HEK293 (cell line): ENCODE measurements around the gene INPP4B.

Experiments
- CTCF ChIA-PET: fragments of 350-600 bp; formaldehyde crosslinking; extraction: SDS; loops from one replicate; lab custom pipeline; 2021; ENCODE audit warnings: antibody characterized with exemption; lab: Yijun Ruan, JAX
- POLR2A ChIA-PET: fragments of 300-600 bp; formaldehyde crosslinking; extraction: SDS; loops from one replicate; lab custom pipeline; 2020; ENCODE audit warnings: antibody characterized with exemption, inconsistent platforms; lab: Yijun Ruan, JAX
- H3K27ac ChIP-seq: fragments of 200-500 bp; sonication (Bioruptor generic); 2 replicates; pipeline ENCODE4 v1.5.1; 2014; ENCODE audit warnings: low read depth, low read length, control low read depth, inconsistent platforms; ENCODE audit errors: extremely low read depth
- H3K36me3 ChIP-seq, 2 experiments: fragments of 200-500 bp in 1 of 2; sonication (Bioruptor generic) in 1 of 2; 1 replicate in 1 of 2; 2 replicates in 1 of 2; pipeline ENCODE4 v1.5.1; 2014 to 2017; ENCODE audit warnings: inconsistent platforms in 2 of 2, low read length in 2 of 2; ENCODE audit not compliant: control insufficient read depth in 2 of 2, insufficient read depth in 1 of 2
- H3K4me1 ChIP-seq: fragments of 200-500 bp; sonication (Bioruptor generic); 2 replicates; pipeline ENCODE4 v1.5.1; 2014; ENCODE audit warnings: mild to moderate bottlenecking, low read length, inconsistent platforms; ENCODE audit not compliant: control insufficient read depth, insufficient read depth
- H3K4me3 ChIP-seq: 2 replicates; pipeline ENCODE4 v1.5.1; 2011; ENCODE audit warnings: low read depth, mild to moderate bottlenecking, control low read depth, low read length, moderate library complexity
- H3K9me3 ChIP-seq: fragments of 200-500 bp; sonication (Bioruptor generic); 2 replicates; pipeline ENCODE4 v1.5.1; 2014; ENCODE audit warnings: low read depth, low read length, inconsistent platforms; ENCODE audit not compliant: control insufficient read depth, insufficient read depth
- EGR2 ChIP-seq: fragments of 450-650 bp; formaldehyde crosslinking; IDR thresholded peaks from 2 replicates; pipeline ENCODE4 v1.5.1; 2016; ENCODE audit warnings: low read depth, missing biosample characterization, missing genetic modification characterization
- HOXC10 ChIP-seq: sonication (generic); formaldehyde crosslinking; IDR thresholded peaks from 2 replicates; pipeline ENCODE4 v1.8.1; 2023; ENCODE audit warnings: mild to moderate bottlenecking, missing genetic modification reagents
- YY2 ChIP-seq: fragments of 450-650 bp; formaldehyde crosslinking; IDR thresholded peaks from 2 replicates; pipeline ENCODE4 v1.5.1; 2016; ENCODE audit warnings: missing biosample characterization, missing genetic modification characterization
- ZBTB17 ChIP-seq: fragments of 450-650 bp; formaldehyde crosslinking; IDR thresholded peaks from 2 replicates; pipeline ENCODE4 v1.5.1; 2016; ENCODE audit warnings: missing biosample characterization, missing genetic modification characterization
- ZNF133 ChIP-seq: fragments of 450-650 bp; formaldehyde crosslinking; IDR thresholded peaks from 2 replicates; pipeline ENCODE4 v1.5.1; 2016; ENCODE audit warnings: missing biosample characterization, missing genetic modification characterization
- ZNF140 ChIP-seq: fragments of 450-650 bp; formaldehyde crosslinking; IDR thresholded peaks from 2 replicates; pipeline ENCODE4 v1.5.1; 2016; ENCODE audit warnings: missing biosample characterization, missing genetic modification characterization
- ZNF549 ChIP-seq: fragments of 450-650 bp; IDR thresholded peaks from 2 replicates; pipeline ENCODE4 v1.5.1; 2018; ENCODE audit warnings: missing biosample characterization, missing genetic modification characterization, mild to moderate bottlenecking, inconsistent platforms, moderate library complexity
- ZSCAN16 ChIP-seq: fragments of 450-650 bp; formaldehyde crosslinking; IDR thresholded peaks from 2 replicates; pipeline ENCODE4 v1.5.1; 2016; ENCODE audit warnings: missing biosample characterization, missing genetic modification characterization
- TF ChIP-seq, protein P1 (sequence below): fragments of 450-650 bp; formaldehyde crosslinking; IDR thresholded peaks from 2 replicates; pipeline ENCODE4 v1.5.1; 2017; ENCODE audit warnings: missing biosample characterization, missing genetic modification characterization
- TF ChIP-seq, protein P2 (sequence below): fragments of 450-650 bp; formaldehyde crosslinking; IDR thresholded peaks from 2 replicates; pipeline ENCODE4 v1.5.1; 2016; ENCODE audit warnings: missing biosample characterization, missing genetic modification characterization
- TF ChIP-seq, protein P3 (sequence below): fragments of 450-650 bp; formaldehyde crosslinking; IDR thresholded peaks from 2 replicates; pipeline ENCODE4 v1.5.1; 2016; ENCODE audit warnings: missing biosample characterization, missing genetic modification characterization
- TF ChIP-seq, protein P4 (sequence below): fragments of 450-650 bp; formaldehyde crosslinking; IDR thresholded peaks from 2 replicates; pipeline ENCODE4 v1.5.1; 2016; ENCODE audit warnings: missing biosample characterization, missing genetic modification characterization, low read depth

The INPP4B gene

DNA sequence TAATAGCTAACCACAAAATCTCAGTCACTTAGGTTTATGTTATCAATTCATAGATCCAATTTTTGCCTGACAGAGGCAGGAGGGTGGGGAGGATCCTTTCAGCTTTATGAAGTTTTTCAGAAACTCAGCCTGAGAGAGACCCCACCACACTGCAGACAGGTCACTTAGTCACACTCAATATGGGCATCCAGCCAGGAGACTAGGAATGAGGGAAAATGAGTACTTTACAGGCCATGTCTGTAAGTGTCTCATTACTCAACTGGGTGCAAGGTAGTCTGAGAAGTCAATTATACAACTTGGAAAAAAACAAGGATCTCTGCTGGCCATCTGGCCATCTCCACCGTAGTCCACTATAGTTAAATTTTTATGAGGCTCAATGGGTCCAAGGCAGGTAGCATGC, 365.9 kb downstream of the INPP4B start:
- Histone ChIP-seq H3K4me3 (no peak overlapping the region), H3K4me1 (no peaks in the 10 kb centered on the region), H3K36me3 (no peaks in the 10 kb centered on the region)
- POLR2A ChIA-PET, result no interaction called here
- CTCF ChIA-PET, result interaction anchor here (0.7 kb wide), 1 partner anchor 24 kb away, joined by 4 read pairs; no protein-coding TSS in a partner anchor
- 0 out of 2 replicates have a peak, but pooled peaks have one; percentile 29 for TF ChIP-seq ZNF133
- TF ChIP-seq ZNF140 (tag by site-specific recombination), result no peak
- TF ChIP-seq, all 188 proteins: peak for 1
- H3K9me3 ChIP-seq, result no peaks in the 10 kb centered on the region
- no peak overlapping the region for H3K27ac ChIP-seq

DNA sequence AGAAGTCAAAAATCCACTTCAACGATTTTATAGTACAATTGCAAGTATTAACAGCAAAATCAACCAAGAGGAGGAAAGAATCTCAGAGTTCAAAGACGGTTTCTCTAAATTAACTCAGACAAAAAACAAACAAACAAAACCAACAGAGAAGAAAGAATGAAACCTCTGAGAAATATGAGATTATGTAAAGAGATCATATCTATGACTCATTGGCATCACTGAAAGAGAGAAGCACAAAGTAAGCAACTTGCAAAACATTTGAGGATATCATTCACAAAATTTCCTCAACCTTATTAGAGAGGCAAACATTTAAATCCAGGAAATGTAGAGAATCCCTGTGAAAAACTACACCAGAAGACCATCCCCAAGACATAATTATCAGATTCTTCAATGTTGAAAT, 370.4 kb downstream of the INPP4B start:
- CTCF ChIA-PET, result no interaction called here
- H3K36me3 ChIP-seq, result no peaks in the 10 kb centered on the region
- TF ChIP-seq, protein P1, sequence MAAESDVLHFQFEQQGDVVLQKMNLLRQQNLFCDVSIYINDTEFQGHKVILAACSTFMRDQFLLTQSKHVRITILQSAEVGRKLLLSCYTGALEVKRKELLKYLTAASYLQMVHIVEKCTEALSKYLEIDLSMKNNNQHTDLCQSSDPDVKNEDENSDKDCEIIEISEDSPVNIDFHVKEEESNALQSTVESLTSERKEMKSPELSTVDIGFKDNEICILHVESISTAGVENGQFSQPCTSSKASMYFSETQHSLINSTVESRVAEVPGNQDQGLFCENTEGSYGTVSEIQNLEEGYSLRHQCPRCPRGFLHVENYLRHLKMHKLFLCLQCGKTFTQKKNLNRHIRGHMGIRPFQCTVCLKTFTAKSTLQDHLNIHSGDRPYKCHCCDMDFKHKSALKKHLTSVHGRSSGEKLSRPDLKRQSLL (tag by site-specific recombination), result no peak
- TF ChIP-seq, protein P2, sequence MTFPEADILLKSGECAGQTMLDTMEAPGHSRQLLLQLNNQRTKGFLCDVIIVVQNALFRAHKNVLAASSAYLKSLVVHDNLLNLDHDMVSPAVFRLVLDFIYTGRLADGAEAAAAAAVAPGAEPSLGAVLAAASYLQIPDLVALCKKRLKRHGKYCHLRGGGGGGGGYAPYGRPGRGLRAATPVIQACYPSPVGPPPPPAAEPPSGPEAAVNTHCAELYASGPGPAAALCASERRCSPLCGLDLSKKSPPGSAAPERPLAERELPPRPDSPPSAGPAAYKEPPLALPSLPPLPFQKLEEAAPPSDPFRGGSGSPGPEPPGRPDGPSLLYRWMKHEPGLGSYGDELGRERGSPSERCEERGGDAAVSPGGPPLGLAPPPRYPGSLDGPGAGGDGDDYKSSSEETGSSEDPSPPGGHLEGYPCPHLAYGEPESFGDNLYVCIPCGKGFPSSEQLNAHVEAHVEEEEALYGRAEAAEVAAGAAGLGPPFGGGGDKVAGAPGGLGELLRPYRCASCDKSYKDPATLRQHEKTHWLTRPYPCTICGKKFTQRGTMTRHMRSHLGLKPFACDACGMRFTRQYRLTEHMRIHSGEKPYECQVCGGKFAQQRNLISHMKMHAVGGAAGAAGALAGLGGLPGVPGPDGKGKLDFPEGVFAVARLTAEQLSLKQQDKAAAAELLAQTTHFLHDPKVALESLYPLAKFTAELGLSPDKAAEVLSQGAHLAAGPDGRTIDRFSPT, result no peak
- TF ChIP-seq YY2 (tag by site-specific recombination) (no peak), ZBTB17 (tag by site-specific recombination) (no peak), ZNF549 (tag by site-specific recombination) (no peak), ZSCAN16 (tag by site-specific recombination) (no peak), HOXC10 (no peak), EGR2 (no peak)
- TF ChIP-seq, protein P3, sequence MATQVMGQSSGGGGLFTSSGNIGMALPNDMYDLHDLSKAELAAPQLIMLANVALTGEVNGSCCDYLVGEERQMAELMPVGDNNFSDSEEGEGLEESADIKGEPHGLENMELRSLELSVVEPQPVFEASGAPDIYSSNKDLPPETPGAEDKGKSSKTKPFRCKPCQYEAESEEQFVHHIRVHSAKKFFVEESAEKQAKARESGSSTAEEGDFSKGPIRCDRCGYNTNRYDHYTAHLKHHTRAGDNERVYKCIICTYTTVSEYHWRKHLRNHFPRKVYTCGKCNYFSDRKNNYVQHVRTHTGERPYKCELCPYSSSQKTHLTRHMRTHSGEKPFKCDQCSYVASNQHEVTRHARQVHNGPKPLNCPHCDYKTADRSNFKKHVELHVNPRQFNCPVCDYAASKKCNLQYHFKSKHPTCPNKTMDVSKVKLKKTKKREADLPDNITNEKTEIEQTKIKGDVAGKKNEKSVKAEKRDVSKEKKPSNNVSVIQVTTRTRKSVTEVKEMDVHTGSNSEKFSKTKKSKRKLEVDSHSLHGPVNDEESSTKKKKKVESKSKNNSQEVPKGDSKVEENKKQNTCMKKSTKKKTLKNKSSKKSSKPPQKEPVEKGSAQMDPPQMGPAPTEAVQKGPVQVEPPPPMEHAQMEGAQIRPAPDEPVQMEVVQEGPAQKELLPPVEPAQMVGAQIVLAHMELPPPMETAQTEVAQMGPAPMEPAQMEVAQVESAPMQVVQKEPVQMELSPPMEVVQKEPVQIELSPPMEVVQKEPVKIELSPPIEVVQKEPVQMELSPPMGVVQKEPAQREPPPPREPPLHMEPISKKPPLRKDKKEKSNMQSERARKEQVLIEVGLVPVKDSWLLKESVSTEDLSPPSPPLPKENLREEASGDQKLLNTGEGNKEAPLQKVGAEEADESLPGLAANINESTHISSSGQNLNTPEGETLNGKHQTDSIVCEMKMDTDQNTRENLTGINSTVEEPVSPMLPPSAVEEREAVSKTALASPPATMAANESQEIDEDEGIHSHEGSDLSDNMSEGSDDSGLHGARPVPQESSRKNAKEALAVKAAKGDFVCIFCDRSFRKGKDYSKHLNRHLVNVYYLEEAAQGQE (tag by site-specific recombination), result no peak
- TF ChIP-seq, protein P4, sequence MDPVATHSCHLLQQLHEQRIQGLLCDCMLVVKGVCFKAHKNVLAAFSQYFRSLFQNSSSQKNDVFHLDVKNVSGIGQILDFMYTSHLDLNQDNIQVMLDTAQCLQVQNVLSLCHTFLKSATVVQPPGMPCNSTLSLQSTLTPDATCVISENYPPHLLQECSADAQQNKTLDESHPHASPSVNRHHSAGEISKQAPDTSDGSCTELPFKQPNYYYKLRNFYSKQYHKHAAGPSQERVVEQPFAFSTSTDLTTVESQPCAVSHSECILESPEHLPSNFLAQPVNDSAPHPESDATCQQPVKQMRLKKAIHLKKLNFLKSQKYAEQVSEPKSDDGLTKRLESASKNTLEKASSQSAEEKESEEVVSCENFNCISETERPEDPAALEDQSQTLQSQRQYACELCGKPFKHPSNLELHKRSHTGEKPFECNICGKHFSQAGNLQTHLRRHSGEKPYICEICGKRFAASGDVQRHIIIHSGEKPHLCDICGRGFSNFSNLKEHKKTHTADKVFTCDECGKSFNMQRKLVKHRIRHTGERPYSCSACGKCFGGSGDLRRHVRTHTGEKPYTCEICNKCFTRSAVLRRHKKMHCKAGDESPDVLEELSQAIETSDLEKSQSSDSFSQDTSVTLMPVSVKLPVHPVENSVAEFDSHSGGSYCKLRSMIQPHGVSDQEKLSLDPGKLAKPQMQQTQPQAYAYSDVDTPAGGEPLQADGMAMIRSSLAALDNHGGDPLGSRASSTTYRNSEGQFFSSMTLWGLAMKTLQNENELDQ (tag by site-specific recombination), result no peak
- no peak overlapping the region for H3K4me3 ChIP-seq
- H3K4me1 ChIP-seq, result no peaks in the 10 kb centered on the region
- H3K9me3 ChIP-seq, result no peaks in the 10 kb centered on the region
- no peak overlapping the region for H3K27ac ChIP-seq
- POLR2A ChIA-PET, result no interaction called here
